HepG2 (cell line): ENCODE results near the gene PTH1R. TPM values are rescaled to one million over a fixed set of nuclear protein-coding genes. Genes with fewer than 3 reads are reported as not detected.

ENCODE experiments used
- BCL6 ChIP-seq: IDR thresholded peaks from 2 replicates; pipeline ENCODE4 v1.6.1; 2016; ENCODE audit warnings: missing genetic modification reagents, missing compliant biosample characterization
- GFI1 ChIP-seq: sonication (generic); formaldehyde crosslinking; IDR thresholded peaks from 2 replicates; pipeline ENCODE4 v1.5.0; 2020; ENCODE audit warnings: missing genetic modification reagents, mild to moderate bottlenecking, borderline replicate concordance
- KDM5A ChIP-seq: fragments of 200-600 bp; sonication (generic); IDR thresholded peaks from 2 replicates; pipeline ENCODE4 v1.7.0; 2018; ENCODE audit warnings: antibody characterized with exemption, mild to moderate bottlenecking, low read length, borderline replicate concordance
- NCOA2 ChIP-seq: sonication (generic); formaldehyde crosslinking; IDR thresholded peaks from 2 replicates; pipeline ENCODE4 v1.8.0; 2022; ENCODE audit warnings: inconsistent platforms
- NFYB ChIP-seq: sonication (generic); formaldehyde crosslinking; IDR thresholded peaks from 2 replicates; pipeline ENCODE4 v1.4.0; 2020; ENCODE audit warnings: missing genetic modification reagents
- NR2C2 ChIP-seq: sonication (generic); formaldehyde crosslinking; IDR thresholded peaks from 2 replicates; pipeline ENCODE4 v1.4.0; 2020; ENCODE audit warnings: missing genetic modification reagents, mild to moderate bottlenecking, moderate library complexity, borderline replicate concordance
- XRCC5 ChIP-seq: fragments of 200-400 bp; formaldehyde crosslinking; optimal IDR thresholded peaks from 2 replicates; pipeline ENCODE3; 2017; ENCODE audit warnings: mild to moderate bottlenecking, low read length
- ZNF180 ChIP-seq: sonication (generic); formaldehyde crosslinking; IDR thresholded peaks from 2 replicates; pipeline ENCODE4 v1.4.0; 2020; ENCODE audit warnings: low read depth, missing genetic modification reagents, borderline replicate concordance
- ZNF33B ChIP-seq: sonication (generic); formaldehyde crosslinking; IDR thresholded peaks from 2 replicates; pipeline ENCODE4 v1.5.1; 2020; ENCODE audit warnings: mild to moderate bottlenecking, missing genetic modification reagents
- ZNF570 ChIP-seq: sonication (generic); formaldehyde crosslinking; IDR thresholded peaks from 2 replicates; pipeline ENCODE4 v1.4.0; 2020; ENCODE audit warnings: mild to moderate bottlenecking, missing genetic modification reagents, borderline replicate concordance
- ZNF577 ChIP-seq: sonication (generic); formaldehyde crosslinking; IDR thresholded peaks from 2 replicates; pipeline ENCODE4 v1.4.0; 2020; ENCODE audit warnings: mild to moderate bottlenecking, low read depth, missing genetic modification reagents, borderline replicate concordance
- ZSCAN20 ChIP-seq: sonication (generic); formaldehyde crosslinking; IDR thresholded peaks from 2 replicates; pipeline ENCODE4 v1.4.0; 2020; ENCODE audit warnings: missing genetic modification reagents, mild to moderate bottlenecking, borderline replicate concordance
- polyA plus RNA-seq, 8 experiments: library from polyadenylated mRNA; depleted of rRNA in 3 of 8; stranded (reverse) in 7 of 8; unstranded in 1 of 8; fragments of >200 nt; fragmentation: Illumina TruSeq in 4 of 8; extraction: Trizol in 4 of 8; gene quantifications; 2 replicates each; pipeline versions ENCODE4 v1.2.1 to v1.2.3, GENCODE V29; 2011 to 2016; ENCODE audit warnings: low read depth in 4 of 8, missing spikeins in 1 of 8, mixed read lengths in 1 of 8; ENCODE audit not compliant: insufficient read depth in 1 of 8
- total RNA-seq, 5 experiments: library from RNA; depleted of rRNA; stranded (reverse); fragments of >200 nt; fragmentation: Illumina TruSeq; extraction: Trizol; gene quantifications; 2 replicates each; pipeline ENCODE4 v1.2.3, GENCODE V29; 2016; ENCODE audit warnings: low read depth in 1 of 5
- TF ChIP-seq, protein P1 (sequence below): fragments of 450-650 bp; IDR thresholded peaks from 2 replicates; pipeline ENCODE4 v1.6.1; 2016
- TF ChIP-seq, protein P2 (sequence below): sonication (generic); formaldehyde crosslinking; IDR thresholded peaks from one replicate; pipeline ENCODE4 v1.5.1; 2020; ENCODE audit warnings: mild to moderate bottlenecking, missing genetic modification reagents; ENCODE audit errors: not compliant biosample characterization
- TF ChIP-seq, protein P3 (sequence below): sonication (generic); formaldehyde crosslinking; IDR thresholded peaks from 2 replicates; pipeline ENCODE4 v1.9.0; 2022; ENCODE audit warnings: missing genetic modification reagents, mild to moderate bottlenecking, borderline replicate concordance

Gene PTH1R
- total and polyA plus RNA-seq, 2 of the 13 experiments (the other 11 are each of a cell fraction or from before 2014, with no cell fraction given), result not detected

DNA sequence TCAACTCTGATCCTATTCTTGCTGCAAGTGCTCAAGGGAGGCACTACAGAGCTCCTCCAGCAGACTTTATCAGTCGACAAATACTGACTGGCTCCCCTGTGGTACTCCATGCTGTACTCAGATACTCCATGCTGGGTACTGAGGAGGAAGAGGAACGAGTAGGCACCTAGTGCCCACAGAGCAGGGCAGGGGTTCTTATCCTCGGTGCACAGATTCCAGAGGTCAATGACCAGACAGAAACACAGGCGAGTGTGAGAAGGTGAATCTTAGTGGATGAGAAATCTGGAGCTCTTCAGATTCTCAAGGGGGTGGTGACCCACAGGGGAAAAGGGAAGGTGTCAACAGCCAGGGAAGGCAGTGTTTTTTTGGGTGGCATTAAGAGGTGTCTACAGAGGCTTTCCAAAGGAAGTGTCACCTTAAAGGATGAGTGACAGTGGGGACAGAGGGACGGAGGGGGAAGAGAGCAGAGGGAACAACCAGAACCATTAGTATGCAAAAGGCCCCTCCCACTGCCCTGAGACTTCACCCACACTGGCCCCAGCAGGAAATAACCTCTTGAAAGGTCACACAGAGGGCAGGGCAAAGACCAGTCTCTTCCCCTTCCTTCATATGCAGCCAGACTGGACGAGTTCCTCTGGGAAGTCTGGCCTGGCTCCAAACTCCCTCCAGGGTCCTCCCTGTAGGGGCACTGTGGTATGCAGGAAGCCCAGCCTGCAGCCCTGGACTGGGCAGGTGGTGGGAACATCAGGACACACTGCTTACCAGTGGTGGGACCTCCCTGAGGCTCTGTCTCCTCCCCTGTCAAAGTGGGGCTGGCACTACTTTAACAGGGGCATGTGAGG lies 71.5 kb downstream of the PTH1R start (continued):
- TF ChIP-seq GFI1 (CRISPR knock-in tag) (0 out of 2 replicates have a peak, but pooled peaks have one; percentile 39), ZNF577 (CRISPR knock-in tag) (no peak), ZNF570 (CRISPR knock-in tag) (no peak), NFYB (CRISPR knock-in tag) (no peak), KDM5A (no peak), NR2C2 (CRISPR knock-in tag) (peak; percentile 25; the same call in 1 of the 2 replicates), BCL6 (CRISPR knock-in tag) (peak; percentile 81), NCOA2 (peak; percentile 66; the same call in 1 of the 2 replicates), ZNF33B (CRISPR knock-in tag) (no peak), ZSCAN20 (CRISPR knock-in tag) (no peak), XRCC5 (no peak), ZNF180 (CRISPR knock-in tag) (no peak)
- TF ChIP-seq, protein P1, sequence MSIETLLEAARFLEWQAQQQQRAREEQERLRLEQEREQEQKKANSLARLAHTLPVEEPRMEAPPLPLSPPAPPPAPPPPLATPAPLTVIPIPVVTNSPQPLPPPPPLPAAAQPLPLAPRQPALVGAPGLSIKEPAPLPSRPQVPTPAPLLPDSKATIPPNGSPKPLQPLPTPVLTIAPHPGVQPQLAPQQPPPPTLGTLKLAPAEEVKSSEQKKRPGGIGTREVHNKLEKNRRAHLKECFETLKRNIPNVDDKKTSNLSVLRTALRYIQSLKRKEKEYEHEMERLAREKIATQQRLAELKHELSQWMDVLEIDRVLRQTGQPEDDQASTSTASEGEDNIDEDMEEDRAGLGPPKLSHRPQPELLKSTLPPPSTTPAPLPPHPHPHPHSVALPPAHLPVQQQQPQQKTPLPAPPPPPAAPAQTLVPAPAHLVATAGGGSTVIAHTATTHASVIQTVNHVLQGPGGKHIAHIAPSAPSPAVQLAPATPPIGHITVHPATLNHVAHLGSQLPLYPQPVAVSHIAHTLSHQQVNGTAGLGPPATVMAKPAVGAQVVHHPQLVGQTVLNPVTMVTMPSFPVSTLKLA, result no peak
- TF ChIP-seq, protein P2, sequence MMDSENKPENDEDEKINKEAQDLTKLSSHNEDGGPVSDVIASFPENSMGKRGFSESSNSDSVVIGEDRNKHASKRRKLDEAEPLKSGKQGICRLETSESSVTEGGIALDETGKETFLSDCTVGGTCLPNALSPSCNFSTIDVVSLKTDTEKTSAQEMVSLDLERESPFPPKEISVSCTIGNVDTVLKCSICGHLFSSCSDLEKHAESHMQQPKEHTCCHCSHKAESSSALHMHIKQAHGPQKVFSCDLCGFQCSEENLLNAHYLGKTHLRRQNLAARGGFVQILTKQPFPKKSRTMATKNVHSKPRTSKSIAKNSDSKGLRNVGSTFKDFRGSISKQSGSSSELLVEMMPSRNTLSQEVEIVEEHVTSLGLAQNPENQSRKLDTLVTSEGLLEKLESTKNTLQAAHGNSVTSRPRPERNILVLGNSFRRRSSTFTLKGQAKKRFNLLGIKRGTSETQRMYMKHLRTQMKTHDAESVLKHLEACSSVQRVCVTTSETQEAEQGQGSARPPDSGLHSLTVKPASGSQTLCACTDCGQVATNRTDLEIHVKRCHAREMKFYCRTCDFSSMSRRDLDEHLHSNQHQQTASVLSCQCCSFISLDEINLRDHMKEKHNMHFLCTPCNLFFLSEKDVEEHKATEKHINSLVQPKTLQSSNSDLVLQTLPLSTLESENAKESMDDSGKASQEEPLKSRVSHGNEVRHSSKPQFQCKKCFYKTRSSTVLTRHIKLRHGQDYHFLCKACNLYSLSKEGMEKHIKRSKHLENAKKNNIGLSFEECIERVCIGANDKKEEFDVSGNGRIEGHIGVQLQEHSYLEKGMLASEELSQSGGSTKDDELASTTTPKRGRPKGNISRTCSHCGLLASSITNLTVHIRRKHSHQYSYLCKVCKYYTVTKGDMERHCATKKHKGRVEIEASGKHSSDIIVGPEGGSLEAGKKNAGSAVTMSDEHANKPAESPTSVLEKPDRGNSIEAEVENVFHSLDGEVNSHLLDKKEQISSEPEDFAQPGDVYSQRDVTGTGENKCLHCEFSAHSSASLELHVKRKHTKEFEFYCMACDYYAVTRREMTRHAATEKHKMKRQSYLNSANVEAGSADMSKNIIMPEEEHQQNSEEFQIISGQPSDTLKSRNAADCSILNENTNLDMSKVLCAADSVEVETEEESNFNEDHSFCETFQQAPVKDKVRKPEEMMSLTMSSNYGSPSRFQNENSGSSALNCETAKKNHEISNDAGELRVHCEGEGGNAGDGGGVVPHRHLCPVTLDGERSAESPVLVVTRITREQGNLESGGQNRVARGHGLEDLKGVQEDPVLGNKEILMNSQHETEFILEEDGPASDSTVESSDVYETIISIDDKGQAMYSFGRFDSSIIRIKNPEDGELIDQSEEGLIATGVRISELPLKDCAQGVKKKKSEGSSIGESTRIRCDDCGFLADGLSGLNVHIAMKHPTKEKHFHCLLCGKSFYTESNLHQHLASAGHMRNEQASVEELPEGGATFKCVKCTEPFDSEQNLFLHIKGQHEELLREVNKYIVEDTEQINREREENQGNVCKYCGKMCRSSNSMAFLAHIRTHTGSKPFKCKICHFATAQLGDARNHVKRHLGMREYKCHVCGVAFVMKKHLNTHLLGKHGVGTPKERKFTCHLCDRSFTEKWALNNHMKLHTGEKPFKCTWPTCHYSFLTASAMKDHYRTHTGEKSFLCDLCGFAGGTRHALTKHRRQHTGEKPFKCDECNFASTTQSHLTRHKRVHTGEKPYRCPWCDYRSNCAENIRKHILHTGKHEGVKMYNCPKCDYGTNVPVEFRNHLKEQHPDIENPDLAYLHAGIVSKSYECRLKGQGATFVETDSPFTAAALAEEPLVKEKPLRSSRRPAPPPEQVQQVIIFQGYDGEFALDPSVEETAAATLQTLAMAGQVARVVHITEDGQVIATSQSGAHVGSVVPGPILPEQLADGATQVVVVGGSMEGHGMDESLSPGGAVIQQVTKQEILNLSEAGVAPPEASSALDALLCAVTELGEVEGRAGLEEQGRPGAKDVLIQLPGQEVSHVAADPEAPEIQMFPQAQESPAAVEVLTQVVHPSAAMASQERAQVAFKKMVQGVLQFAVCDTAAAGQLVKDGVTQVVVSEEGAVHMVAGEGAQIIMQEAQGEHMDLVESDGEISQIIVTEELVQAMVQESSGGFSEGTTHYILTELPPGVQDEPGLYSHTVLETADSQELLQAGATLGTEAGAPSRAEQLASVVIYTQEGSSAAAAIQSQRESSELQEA (CRISPR knock-in tag), result no peak
- TF ChIP-seq, protein P3, sequence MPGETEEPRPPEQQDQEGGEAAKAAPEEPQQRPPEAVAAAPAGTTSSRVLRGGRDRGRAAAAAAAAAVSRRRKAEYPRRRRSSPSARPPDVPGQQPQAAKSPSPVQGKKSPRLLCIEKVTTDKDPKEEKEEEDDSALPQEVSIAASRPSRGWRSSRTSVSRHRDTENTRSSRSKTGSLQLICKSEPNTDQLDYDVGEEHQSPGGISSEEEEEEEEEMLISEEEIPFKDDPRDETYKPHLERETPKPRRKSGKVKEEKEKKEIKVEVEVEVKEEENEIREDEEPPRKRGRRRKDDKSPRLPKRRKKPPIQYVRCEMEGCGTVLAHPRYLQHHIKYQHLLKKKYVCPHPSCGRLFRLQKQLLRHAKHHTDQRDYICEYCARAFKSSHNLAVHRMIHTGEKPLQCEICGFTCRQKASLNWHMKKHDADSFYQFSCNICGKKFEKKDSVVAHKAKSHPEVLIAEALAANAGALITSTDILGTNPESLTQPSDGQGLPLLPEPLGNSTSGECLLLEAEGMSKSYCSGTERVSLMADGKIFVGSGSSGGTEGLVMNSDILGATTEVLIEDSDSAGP (CRISPR knock-in tag), result peak; percentile 29; the same call in 1 of the 2 replicates
